Fibroblast of lung (primary cell): ENCODE results near the gene BASP1.

Experiments used
- CTCF ChIP-seq, 2 donors: IDR thresholded peaks in 1 of 2; conservative IDR thresholded peaks in 1 of 2; 1 replicate in 1 of 2; 2 replicates in 1 of 2; pipeline ENCODE4 v1.5.1; 2011 to 2012; ENCODE audit warnings: low read length in 2 of 2, control low read depth in 1 of 2, inconsistent platforms in 1 of 2, low read depth in 1 of 2, mild to moderate bottlenecking in 1 of 2
- EZH2 ChIP-seq: IDR thresholded peaks from 2 replicates; pipeline ENCODE4 v1.5.1; 2012; ENCODE audit warnings: low read length, control low read depth, mild to moderate bottlenecking; ENCODE audit errors: missing control alignments

GRCh38 chr5:17283121-17283415, 65.6 kb downstream of the BASP1 start:
- no peak for TF ChIP-seq CTCF (conservative IDR thresholded peaks at IDR 0.05 in 1 of 2, IDR thresholded peaks at IDR 0.05 in 1 of 2; ENCODE audit: low read depth in 1 of 2, low read length in 2 of 2)
- no peak for TF ChIP-seq EZH2
